ENCODE data around the gene CD74.
A peak's percentile ranks its signal among the peaks of the same experiment; 100 is the strongest.

Gene CD74

GRCh38 chr5:150412319-150413175, at the start of gene CD74:
TSS of gene CD74 (minus strand) at chr5:150412910. CDS start at chr5:150412749, 161 bp downstream.
- Histone ChIP-seq H3K79me2 (ENCODE audit: insufficient read depth, low read depth) (peaks cover 50% of the 10 kb centered on the region), H4K20me1 (ENCODE audit: insufficient read depth) (peaks cover 5% of the 10 kb centered on the region; the same call in 1 of the 2 replicates), H3K4me3 (IDR thresholded peaks at IDR 0.05; ENCODE audit: insufficient read depth, low read depth, low read length) (no peak within 1 kb of the TSS), H3K27me3 (ENCODE audit: insufficient read depth, low read depth) (no peaks in the 10 kb centered on the region), H3K9ac (peak within 1 kb of the TSS; percentile 95), H3K4me1 (ENCODE audit: low read depth, poor library complexity, severe bottlenecking) (peaks cover 31% of the 10 kb centered on the region), H3K27ac (peak within 1 kb of the TSS; percentile 97), H3K36me3 (ENCODE audit: insufficient read depth) (no peaks in the 10 kb centered on the region; the same call in 1 of the 2 replicates), H2AFZ (ENCODE audit: low read depth) (peak within 1 kb of the TSS; percentile 40; the same call in 1 of the 2 replicates), H3K4me2 (peak within 1 kb of the TSS; percentile 97)
- no peak for TF ChIP-seq CTCF (conservative IDR thresholded peaks at IDR 0.05; ENCODE audit: low read depth, low read length)

GRCh38 chr5:150461231-150461630, 48.5 kb upstream of the CD74 start:
- no peak for TF ChIP-seq CTCF (conservative IDR thresholded peaks at IDR 0.05; ENCODE audit: low read depth, low read length)
- H4K20me1 ChIP-seq (ENCODE audit: insufficient read depth) = no peaks in the 10 kb centered on the region
- H3K36me3 ChIP-seq (ENCODE audit: insufficient read depth) = no peaks in the 10 kb centered on the region
- no peak overlapping the region for H3K4me3 ChIP-seq (IDR thresholded peaks at IDR 0.05; ENCODE audit: insufficient read depth, low read depth, low read length)
- H3K27ac ChIP-seq = peak overlapping the region; percentile 40
- H3K79me2 ChIP-seq (ENCODE audit: insufficient read depth, low read depth) = no peaks in the 10 kb centered on the region
- peaks cover 19% of the 10 kb centered on the region for H3K4me1 ChIP-seq (ENCODE audit: low read depth, poor library complexity, severe bottlenecking)
- H3K27me3 ChIP-seq (ENCODE audit: insufficient read depth, low read depth) = no peaks in the 10 kb centered on the region
- H2AFZ ChIP-seq (ENCODE audit: low read depth) = peak overlapping the region; percentile 49
- H3K9ac ChIP-seq = peak overlapping the region; percentile 18; the same call in 1 of the 2 replicates
- peak overlapping the region; percentile 33 for H3K4me2 ChIP-seq

GRCh38 chr5:150460781-150461180, 48.1 kb upstream of the CD74 start:
- H3K4me3 ChIP-seq (IDR thresholded peaks at IDR 0.05; ENCODE audit: insufficient read depth, low read depth, low read length) = no peak overlapping the region
- no peak for TF ChIP-seq CTCF (conservative IDR thresholded peaks at IDR 0.05; ENCODE audit: low read depth, low read length)
- H3K36me3 ChIP-seq (ENCODE audit: insufficient read depth) = no peaks in the 10 kb centered on the region
- H3K4me1 ChIP-seq (ENCODE audit: low read depth, poor library complexity, severe bottlenecking) = peaks cover 19% of the 10 kb centered on the region
- no peaks in the 10 kb centered on the region for H3K79me2 ChIP-seq (ENCODE audit: insufficient read depth, low read depth)
- peak overlapping the region; percentile 33 for H3K4me2 ChIP-seq
- peak overlapping the region; percentile 40 for H3K27ac ChIP-seq
- H3K9ac ChIP-seq = peak overlapping the region; percentile 18; the same call in 1 of the 2 replicates
- no peaks in the 10 kb centered on the region for H3K27me3 ChIP-seq (ENCODE audit: insufficient read depth, low read depth)
- H2AFZ ChIP-seq (ENCODE audit: low read depth) = peak overlapping the region; percentile 49
- no peaks in the 10 kb centered on the region for H4K20me1 ChIP-seq (ENCODE audit: insufficient read depth)

- no peak overlapping the region for H3K27ac ChIP-seq
Observed at GRCh38 chr5:150458802-150459557, 46.3 kb upstream of the CD74 start.

More at GRCh38 chr5:150458802-150459557, 46.3 kb upstream of the CD74 start:
- peak overlapping the region; percentile 59 for H2AFZ ChIP-seq (ENCODE audit: low read depth)
- TF ChIP-seq CTCF (conservative IDR thresholded peaks at IDR 0.05; ENCODE audit: low read depth, low read length) = no peak; the same call in 1 of the 2 replicates
- H3K4me3 ChIP-seq (IDR thresholded peaks at IDR 0.05; ENCODE audit: insufficient read depth, low read depth, low read length) = no peak overlapping the region
- 0 out of 2 replicates have a peak overlapping the region, but pooled peaks have one; percentile 33 for H3K4me2 ChIP-seq
- H3K27me3 ChIP-seq (ENCODE audit: insufficient read depth, low read depth) = no peaks in the 10 kb centered on the region
- no peaks in the 10 kb centered on the region for H4K20me1 ChIP-seq (ENCODE audit: insufficient read depth)
- H3K36me3 ChIP-seq (ENCODE audit: insufficient read depth) = no peaks in the 10 kb centered on the region
- H3K9ac ChIP-seq = no peak overlapping the region
- H3K4me1 ChIP-seq (ENCODE audit: low read depth, poor library complexity, severe bottlenecking) = peaks cover 19% of the 10 kb centered on the region
- H3K79me2 ChIP-seq (ENCODE audit: insufficient read depth, low read depth) = no peaks in the 10 kb centered on the region

Data from KMS-11 (cell line).